ENCODE results near the gene TRIM39.

The TRIM39 gene

GRCh38 chr6:30325873-30326525 lies 728 bp upstream of the TRIM39 start:
- no peak for TF ChIP-seq CTCF (IDR thresholded peaks at IDR 0.05; ENCODE audit: low read depth, low read length, missing control alignments)
- H3K4me3 ChIP-seq (ENCODE audit: low read depth, low read length), result peak overlapping the region; percentile 86
- peak; percentile 50 for DNase-seq (ENCODE audit: low read depth)
- in situ Hi-C loops (cut with HindIII; ENCODE audit: low sequenced_read_pairs), result no loop called here

- no peak for DNase-seq (ENCODE audit: low read depth)
- no peak for TF ChIP-seq CTCF (IDR thresholded peaks at IDR 0.05; ENCODE audit: low read depth, low read length, missing control alignments)
- peak overlapping the region; percentile 86 for H3K4me3 ChIP-seq (ENCODE audit: low read depth, low read length)
- in situ Hi-C loops (cut with HindIII; ENCODE audit: low sequenced_read_pairs), result no loop called here
Measured at GRCh38 chr6:30327232-30327746, 562 bp downstream of the TRIM39 start.

GRCh38 chr6:30328397-30328796 lies 1.7 kb downstream of the TRIM39 start:
- in situ Hi-C loops (cut with HindIII; ENCODE audit: low sequenced_read_pairs), result no loop called here
- no peak for DNase-seq (ENCODE audit: low read depth)
- no peak overlapping the region for H3K4me3 ChIP-seq (ENCODE audit: low read depth, low read length)
- TF ChIP-seq CTCF (IDR thresholded peaks at IDR 0.05; ENCODE audit: low read depth, low read length, missing control alignments), result no peak

- DNase-seq (ENCODE audit: low read depth), result no peak
- in situ Hi-C loops (cut with HindIII; ENCODE audit: low sequenced_read_pairs), result no loop called here
- no peak overlapping the region for H3K4me3 ChIP-seq (ENCODE audit: low read depth, low read length)
- no peak for TF ChIP-seq CTCF (IDR thresholded peaks at IDR 0.05; ENCODE audit: low read depth, low read length, missing control alignments)
Measured at GRCh38 chr6:30329331-30329730, 2.6 kb downstream of the TRIM39 start.

- no peak overlapping the region for H3K4me3 ChIP-seq (ENCODE audit: low read depth, low read length)
- DNase-seq (ENCODE audit: low read depth), result no peak
- no peak for TF ChIP-seq CTCF (IDR thresholded peaks at IDR 0.05; ENCODE audit: low read depth, low read length, missing control alignments)
- in situ Hi-C loops (cut with HindIII; ENCODE audit: low sequenced_read_pairs), result no loop called here
Measured at GRCh38 chr6:30331981-30332380, 5.3 kb downstream of the TRIM39 start.

GRCh38 chr6:30334075-30334783 lies 7.5 kb downstream of the TRIM39 start:
- no peak for TF ChIP-seq CTCF (IDR thresholded peaks at IDR 0.05; ENCODE audit: low read depth, low read length, missing control alignments)
- no peak for DNase-seq (ENCODE audit: low read depth)
- H3K4me3 ChIP-seq (ENCODE audit: low read depth, low read length), result no peak overlapping the region
- in situ Hi-C loops (cut with HindIII; ENCODE audit: low sequenced_read_pairs), result no loop called here
